ENCODE results near the gene KCNJ1. TPM values are rescaled to one million over a fixed set of nuclear protein-coding genes. Genes with fewer than 3 reads are reported as not detected.

The KCNJ1 gene
- total and polyA plus RNA-seq, 10 of the 15 experiments (the other 5 are each of a cell fraction or from before 2014, with no cell fraction given) = not detected

- H3K27ac ChIP-seq (ENCODE audit: control insufficient read depth, insufficient read depth) = peak overlapping the region; percentile 57
- DNase-seq (ENCODE audit: low read depth, low spot score) = peak; percentile 64
- no peaks in the 10 kb centered on the region for H3K9me3 ChIP-seq (replicated peaks; ENCODE audit: control insufficient read depth, insufficient read depth, low read length)
- in situ Hi-C loops (cut with MboI) (loop anchor here (25.0 kb wide), 1 partner anchor 204 kb away; no protein-coding TSS in a partner anchor), intact Hi-C loops (cut with micrococcal nuclease; ENCODE audit: unreplicated experiment) (no loop called here)
- peak; percentile 7 for FAIRE-seq
- H2AFZ ChIP-seq (ENCODE audit: control insufficient read depth, low read depth, low read length) = peak overlapping the region; percentile 67
- no peaks in the 10 kb centered on the region for H4K20me1 ChIP-seq (ENCODE audit: control insufficient read depth, insufficient read depth)
- peaks cover 29% of the 10 kb centered on the region for H3K4me1 ChIP-seq (ENCODE audit: control insufficient read depth, insufficient read depth, low read length)
- 15% methylated on average over 7 of the region's 7 CpGs for WGBS (ENCODE audit: insufficient coverage, insufficient replicate concordance, low lambda C conversion rate, missing lambda C conversion rate)
- H3K79me2 ChIP-seq (ENCODE audit: control insufficient read depth, insufficient read depth, low read length) = no peaks in the 10 kb centered on the region
- SMC1A ChIA-PET (ENCODE audit: uncharacterized antibody, unreplicated experiment) = interaction anchor here (0.7 to 10.5 kb wide), 4 partner anchors 8 to 1605 kb away, joined by 3 to 89 read pairs (median 8); no protein-coding TSS in a partner anchor
- H3K27me3 ChIP-seq (replicated peaks in 1 of 2; ENCODE audit: control insufficient read depth in 2 of 2, insufficient read depth in 2 of 2, low read length in 1 of 2) = no peaks in the 10 kb centered on the region
- peak; percentile 88 for ATAC-seq
- POLR2A ChIA-PET = interaction anchor here (1.8 kb wide), 1 partner anchor 11 kb away, joined by 4 read pairs; no protein-coding TSS in a partner anchor
- RAD21 ChIA-PET (ENCODE audit: unreplicated experiment) = interaction anchor here (0.7 to 2.8 kb wide), 3 partner anchors 10 to 213 kb away, joined by 3 to 14 read pairs (median 4); no protein-coding TSS in a partner anchor
- BruUV-seq (replicated peaks) = no TSS peak
- H3K9ac ChIP-seq (ENCODE audit: control insufficient read depth, insufficient read depth, low read length) = no peak overlapping the region
- CTCF ChIA-PET = interaction anchor here (0.9 to 11.8 kb wide), 4 partner anchors 10 to 685 kb away, joined by 3 to 80 read pairs (median 16); no protein-coding TSS in a partner anchor
- H3K4me3 ChIP-seq = no peak overlapping the region
- H3K4me2 ChIP-seq (ENCODE audit: control insufficient read depth, insufficient read depth) = no peak overlapping the region; the same call in 1 of the 2 replicates
- no peaks in the 10 kb centered on the region for H3K36me3 ChIP-seq (ENCODE audit: control insufficient read depth in 2 of 2, insufficient read depth in 2 of 2, low read length in 1 of 2)
- TF ChIP-seq RAD51 (IDR thresholded peaks at IDR 0.05) (no peak), ZNF217 (IDR thresholded peaks at IDR 0.05) (no peak), SPI1 (IDR thresholded peaks at IDR 0.05; ENCODE audit: borderline replicate concordance, insufficient read depth, low read depth, low read length) (peak; percentile 58), MEF2A (IDR thresholded peaks at IDR 0.05; ENCODE audit: insufficient read depth, low read depth, low read length) (peak; percentile 73; the same call in 1 of the 2 replicates), NR2C2 (IDR thresholded peaks at IDR 0.05; ENCODE audit: borderline replicate concordance, control insufficient read depth, insufficient read length, low read depth) (no peak), BACH1 (IDR thresholded peaks at IDR 0.05; ENCODE audit: borderline replicate concordance) (no peak), TCF12 (IDR thresholded peaks at IDR 0.05; ENCODE audit: low read depth, low read length) (no peak), PML (IDR thresholded peaks at IDR 0.05; ENCODE audit: low read length) (no peak), JUND (IDR thresholded peaks at IDR 0.05; ENCODE audit: low read depth, low read length) (no peak), PAX5 (IDR thresholded peaks at IDR 0.05; ENCODE audit: borderline replicate concordance, low read depth, low read length) (peak; percentile 47; the same call in 1 of the 2 replicates), SIN3A (IDR thresholded peaks at IDR 0.05; ENCODE audit: low read depth, low read length) (no peak), BHLHE40 (IDR thresholded peaks at IDR 0.05; ENCODE audit: borderline replicate concordance in 1 of 2, low read depth in 2 of 2, low read length in 1 of 2) (peak; percentile 11 to 37; a peak in 1 of 4 replicates), BMI1 (IDR thresholded peaks at IDR 0.05; ENCODE audit: borderline replicate concordance) (0 out of 2 replicates have a peak, but pooled peaks have one; percentile 22), ZBTB4 (CRISPR knock-in tag; IDR thresholded peaks at IDR 0.05) (no peak), MEF2B (IDR thresholded peaks at IDR 0.05; ENCODE audit: partially characterized antibody, poor library complexity, severe bottlenecking) (peak; percentile 77), SP1 (IDR thresholded peaks at IDR 0.05; ENCODE audit: low read depth, low read length) (no peak), TBL1XR1 (IDR thresholded peaks at IDR 0.05; ENCODE audit: low read depth, low read length) (no peak), LARP7 (IDR thresholded peaks at IDR 0.05) (no peak), ZNF274 (IDR thresholded peaks at IDR 0.05; ENCODE audit: insufficient read depth, insufficient read length) (no peak), FOXK2 (IDR thresholded peaks at IDR 0.05) (no peak)
These were observed 25.5 kb downstream of the KCNJ1 start for GRCh38 chr11:128841461-128842072.

All from GM12878 (cell line).